Measurements from ENCODE around the gene COX6B1. TPM values are rescaled to one million over a fixed set of nuclear protein-coding genes. Genes with fewer than 3 reads are reported as not detected.
"Not testable (repeated sequence)": the region's sequence is repeated elsewhere in the genome, so short reads cannot be mapped to it uniquely, and the experiment has no call there.

Gene COX6B1
- polyA plus RNA-seq, 1 experiment = 463 TPM

DNA sequence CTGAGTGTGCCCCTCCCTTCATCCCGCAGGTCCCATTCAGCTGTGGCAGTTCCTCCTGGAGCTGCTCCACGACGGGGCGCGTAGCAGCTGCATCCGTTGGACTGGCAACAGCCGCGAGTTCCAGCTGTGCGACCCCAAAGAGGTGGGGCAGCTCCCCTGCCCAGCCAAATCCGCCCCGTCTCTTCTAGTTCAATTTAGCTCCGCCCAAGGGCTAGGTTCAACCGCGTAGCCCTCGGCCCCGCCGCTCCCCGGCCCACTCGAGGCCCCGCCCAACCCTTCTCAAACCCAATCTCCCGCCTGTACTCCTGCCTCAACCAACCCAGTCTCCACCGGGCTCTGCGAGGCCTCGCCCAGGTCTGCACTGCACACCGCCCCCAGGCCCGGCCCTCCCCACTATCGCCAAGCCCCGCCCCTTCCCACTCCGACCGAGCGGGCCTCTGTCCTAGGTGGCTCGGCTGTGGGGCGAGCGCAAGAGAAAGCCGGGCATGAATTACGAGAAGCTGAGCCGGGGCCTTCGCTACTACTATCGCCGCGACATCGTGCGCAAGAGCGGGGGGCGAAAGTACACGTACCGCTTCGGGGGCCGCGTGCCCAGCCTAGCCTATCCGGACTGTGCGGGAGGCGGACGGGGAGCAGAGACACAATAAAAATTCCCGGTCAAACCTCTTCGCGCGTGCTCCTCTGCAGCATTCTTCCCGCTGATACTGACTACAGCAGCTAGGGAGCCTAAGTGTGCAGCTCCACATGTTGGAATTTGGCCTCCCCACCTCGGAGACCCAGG, 3.7 kb upstream of the COX6B1 start:
- H3K4me3 ChIP-seq (ENCODE audit: low read depth, low read length) = peak overlapping the region; percentile 45
- ChIA-PET POLR2A (no interaction called here), CTCF (interaction anchor here (1.1 kb wide), 1 partner anchor 134 kb away, joined by 4 read pairs; no protein-coding TSS in a partner anchor)
- TF ChIP-seq, protein P1, sequence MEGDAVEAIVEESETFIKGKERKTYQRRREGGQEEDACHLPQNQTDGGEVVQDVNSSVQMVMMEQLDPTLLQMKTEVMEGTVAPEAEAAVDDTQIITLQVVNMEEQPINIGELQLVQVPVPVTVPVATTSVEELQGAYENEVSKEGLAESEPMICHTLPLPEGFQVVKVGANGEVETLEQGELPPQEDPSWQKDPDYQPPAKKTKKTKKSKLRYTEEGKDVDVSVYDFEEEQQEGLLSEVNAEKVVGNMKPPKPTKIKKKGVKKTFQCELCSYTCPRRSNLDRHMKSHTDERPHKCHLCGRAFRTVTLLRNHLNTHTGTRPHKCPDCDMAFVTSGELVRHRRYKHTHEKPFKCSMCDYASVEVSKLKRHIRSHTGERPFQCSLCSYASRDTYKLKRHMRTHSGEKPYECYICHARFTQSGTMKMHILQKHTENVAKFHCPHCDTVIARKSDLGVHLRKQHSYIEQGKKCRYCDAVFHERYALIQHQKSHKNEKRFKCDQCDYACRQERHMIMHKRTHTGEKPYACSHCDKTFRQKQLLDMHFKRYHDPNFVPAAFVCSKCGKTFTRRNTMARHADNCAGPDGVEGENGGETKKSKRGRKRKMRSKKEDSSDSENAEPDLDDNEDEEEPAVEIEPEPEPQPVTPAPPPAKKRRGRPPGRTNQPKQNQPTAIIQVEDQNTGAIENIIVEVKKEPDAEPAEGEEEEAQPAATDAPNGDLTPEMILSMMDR (IDR thresholded peaks at IDR 0.05; ENCODE audit: insufficient read depth, low read depth, low read length) = no peak
- DNase-seq (ENCODE audit: low read depth) = peak; percentile 47
- no peaks in the 10 kb centered on the region for H3K27me3 ChIP-seq (ENCODE audit: control insufficient read depth, insufficient read depth, low read length)
- no peaks in the 10 kb centered on the region for H3K36me3 ChIP-seq (ENCODE audit: control insufficient read depth, insufficient read depth, low read length)

DNA sequence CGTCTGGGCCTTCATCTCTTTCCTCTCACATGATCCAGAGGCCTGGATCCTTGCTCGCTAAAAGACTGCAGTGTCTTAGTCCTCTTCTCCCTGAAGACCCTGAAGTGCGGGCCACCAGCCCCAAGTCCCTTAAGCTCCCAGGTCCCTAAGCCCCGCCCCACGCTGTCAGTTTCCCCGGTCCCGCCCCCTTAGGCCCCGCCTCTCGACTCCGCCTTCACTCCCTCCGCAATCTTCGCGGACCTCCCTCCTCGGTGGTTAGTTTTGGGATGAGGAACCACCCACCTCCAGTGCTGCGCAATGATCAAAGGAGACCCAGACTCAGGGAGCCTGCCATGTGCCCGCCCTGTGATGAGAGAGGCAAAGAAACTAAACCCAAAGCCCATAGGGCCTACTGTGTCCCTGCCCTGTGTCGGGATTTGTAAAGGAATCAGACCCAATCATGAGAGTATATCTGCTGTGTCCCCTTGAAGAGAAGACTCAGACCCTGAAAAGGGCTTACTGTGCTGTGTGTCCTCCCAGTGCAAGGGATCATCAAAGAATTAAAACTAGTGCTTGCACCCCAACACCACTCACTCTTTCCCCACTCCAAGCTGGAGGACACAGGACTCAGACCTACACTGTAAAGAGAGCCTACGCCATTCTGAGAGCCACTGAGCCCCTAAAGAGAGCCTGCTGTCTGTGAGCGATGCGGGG, 3.0 kb upstream of the COX6B1 start:
- no peaks in the 10 kb centered on the region for H3K36me3 ChIP-seq (ENCODE audit: control insufficient read depth, insufficient read depth, low read length)
- ChIA-PET CTCF (interaction anchor here (1.1 kb wide), 1 partner anchor 135 kb away, joined by 4 read pairs; no protein-coding TSS in a partner anchor), POLR2A (no interaction called here)
- no peak for DNase-seq (ENCODE audit: low read depth)
- TF ChIP-seq, protein P1 (IDR thresholded peaks at IDR 0.05; ENCODE audit: insufficient read depth, low read depth, low read length) = no peak
- peak overlapping the region; percentile 45 for H3K4me3 ChIP-seq (ENCODE audit: low read depth, low read length)
- no peaks in the 10 kb centered on the region for H3K27me3 ChIP-seq (ENCODE audit: control insufficient read depth, insufficient read depth, low read length)

DNA sequence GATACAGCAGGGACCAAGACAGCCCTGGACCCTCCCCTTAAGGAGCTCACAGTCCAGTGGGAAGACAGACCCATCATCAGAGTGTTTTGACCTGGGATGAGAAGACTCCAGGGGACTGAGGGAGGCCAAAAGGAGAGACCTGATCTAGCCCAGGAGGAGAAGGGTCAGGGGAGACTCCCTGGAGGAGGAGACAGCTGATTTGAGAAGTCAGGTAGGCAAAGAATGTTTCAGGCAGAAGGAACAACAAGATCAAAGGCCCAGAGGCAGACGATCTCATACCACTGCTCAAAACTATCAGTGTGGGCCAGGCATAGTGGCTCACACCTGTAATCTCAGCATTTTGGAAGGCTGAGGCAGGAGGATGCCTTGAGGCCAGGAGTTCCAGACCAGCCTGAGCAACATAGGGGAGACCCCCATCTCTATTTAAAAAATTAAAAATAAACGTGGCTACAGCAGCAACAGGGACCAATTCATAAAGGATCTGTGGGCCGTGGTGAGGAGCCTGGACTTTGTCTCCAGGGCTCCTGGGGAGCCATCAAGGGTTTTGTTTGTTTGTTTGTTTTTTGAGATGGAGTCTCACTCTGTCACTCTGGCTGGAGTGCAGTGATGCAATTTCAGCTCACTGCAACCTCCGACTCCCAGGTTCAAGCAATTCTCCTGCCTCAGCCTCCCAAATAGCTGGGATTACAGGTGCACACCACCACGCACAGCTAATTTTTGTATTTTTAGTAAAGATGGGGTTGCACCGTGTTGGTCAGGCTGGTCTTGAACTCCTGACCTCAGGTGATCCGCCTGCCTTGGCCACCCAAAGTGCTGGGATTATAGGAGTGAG, 2.2 kb upstream of the COX6B1 start:
- Histone ChIP-seq H3K36me3 (ENCODE audit: control insufficient read depth, insufficient read depth, low read length) (peaks cover 1% of the 10 kb centered on the region; the same call in 1 of the 2 replicates), H3K4me3 (ENCODE audit: low read depth, low read length) (no peak overlapping the region), H3K27me3 (ENCODE audit: control insufficient read depth, insufficient read depth, low read length) (no peaks in the 10 kb centered on the region)
- no peak for DNase-seq (ENCODE audit: low read depth)
- ChIA-PET CTCF (no interaction called here), POLR2A (no interaction called here)
- TF ChIP-seq, protein P1 (IDR thresholded peaks at IDR 0.05; ENCODE audit: insufficient read depth, low read depth, low read length) = no peak

DNA sequence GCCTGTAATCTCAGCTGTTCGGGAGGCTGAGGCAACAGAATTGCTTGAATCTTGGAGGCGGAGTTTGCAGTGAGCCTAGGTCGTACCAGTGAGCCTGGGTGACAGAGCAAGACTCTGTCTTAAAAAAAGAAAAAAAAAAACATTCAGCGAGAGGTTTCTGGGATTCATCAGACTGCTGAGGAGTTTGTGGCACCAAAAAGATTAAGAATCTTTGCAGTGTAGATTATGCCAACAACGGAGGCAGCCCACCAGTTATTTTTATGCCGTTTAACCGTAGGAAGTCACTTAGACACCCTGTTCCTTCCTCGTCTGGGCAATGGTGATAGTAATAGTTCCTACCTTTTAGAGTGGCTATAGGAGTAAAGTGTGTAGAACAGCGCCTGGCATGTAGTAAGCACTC, 2.5 kb downstream of the COX6B1 start:
- Histone ChIP-seq H3K4me3 (ENCODE audit: low read depth, low read length) (no peak overlapping the region), H3K36me3 (ENCODE audit: control insufficient read depth, insufficient read depth, low read length) (peaks cover 11% of the 10 kb centered on the region), H3K27me3 (ENCODE audit: control insufficient read depth, insufficient read depth, low read length) (no peaks in the 10 kb centered on the region)
- ChIA-PET CTCF (no interaction called here), POLR2A (no interaction called here)
- DNase-seq (ENCODE audit: low read depth) = no peak
- TF ChIP-seq, protein P1 (IDR thresholded peaks at IDR 0.05; ENCODE audit: insufficient read depth, low read depth, low read length) = no peak

DNA sequence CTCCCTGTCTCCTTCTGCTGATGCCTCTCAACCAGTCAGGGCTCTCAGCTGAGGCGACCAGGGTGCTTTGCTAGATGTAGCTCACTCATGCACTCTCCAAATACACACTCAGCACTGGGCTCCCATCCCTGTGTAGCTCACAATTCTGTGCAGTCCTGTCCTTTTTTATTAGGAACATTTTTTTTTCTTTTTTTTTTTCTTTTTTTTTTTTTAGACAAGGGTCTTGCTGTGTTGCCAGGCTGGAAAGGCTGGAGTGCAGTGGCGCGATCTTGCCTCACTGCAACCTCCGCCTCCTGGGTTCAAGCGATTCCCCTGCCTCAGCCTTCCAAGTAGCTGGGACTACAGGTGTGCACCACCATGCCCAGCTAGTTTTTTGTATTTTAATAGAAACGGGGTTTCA, 6.7 kb downstream of the COX6B1 start:
- H3K4me3 ChIP-seq (ENCODE audit: low read depth, low read length); POLR2A ChIA-PET; DNase-seq (ENCODE audit: low read depth); H3K27me3 ChIP-seq (ENCODE audit: control insufficient read depth, insufficient read depth, low read length): not testable (repeated sequence)
- CTCF ChIA-PET = interaction anchor here (1.1 kb wide), 1 partner anchor 15 kb away, joined by 3 read pairs; no protein-coding TSS in a partner anchor
- peaks cover 16% of the 10 kb centered on the region for H3K36me3 ChIP-seq (ENCODE audit: control insufficient read depth, insufficient read depth, low read length)
